NOMO-1 treated with dmso at 0.1 percent for 144 hours (cell line): ENCODE results near the gene CXorf51B.
"Not testable (repeated sequence)": the region's sequence is repeated elsewhere in the genome, so short reads cannot be mapped to it uniquely, and the experiment has no call there.

Experiments used
- DNase-seq: peaks from one replicate; lab custom pipeline; 2025; ENCODE audit not compliant: unreplicated experiment; lab: John Stamatoyannopoulos, UW

CXorf51B gene

DNA sequence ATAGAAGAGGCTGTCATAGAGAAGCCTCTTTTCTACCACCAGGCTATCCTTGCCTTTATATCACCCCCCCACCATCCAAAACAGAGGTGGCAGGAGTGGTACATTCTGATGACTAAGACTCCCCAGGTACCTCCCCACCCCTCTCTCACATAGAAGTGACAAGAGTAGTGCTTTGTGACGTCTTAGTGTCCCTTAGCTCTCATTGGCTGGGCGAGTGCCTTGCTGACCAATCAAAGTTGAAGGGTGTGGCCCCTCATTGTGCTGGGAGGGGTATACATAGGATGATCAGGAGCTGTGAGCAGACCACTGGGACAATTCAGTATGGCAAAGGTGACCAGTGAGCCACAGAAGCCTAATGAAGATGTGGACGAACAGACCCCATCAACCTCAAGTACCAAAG lies at the start of gene CXorf51B:
Gene CXorf51B (plus strand): TSS at position 301 of the 400 bp plus-strand sequence. CDS start 21 bp downstream, at position 322.
- DNase-seq = not testable (repeated sequence)

DNA sequence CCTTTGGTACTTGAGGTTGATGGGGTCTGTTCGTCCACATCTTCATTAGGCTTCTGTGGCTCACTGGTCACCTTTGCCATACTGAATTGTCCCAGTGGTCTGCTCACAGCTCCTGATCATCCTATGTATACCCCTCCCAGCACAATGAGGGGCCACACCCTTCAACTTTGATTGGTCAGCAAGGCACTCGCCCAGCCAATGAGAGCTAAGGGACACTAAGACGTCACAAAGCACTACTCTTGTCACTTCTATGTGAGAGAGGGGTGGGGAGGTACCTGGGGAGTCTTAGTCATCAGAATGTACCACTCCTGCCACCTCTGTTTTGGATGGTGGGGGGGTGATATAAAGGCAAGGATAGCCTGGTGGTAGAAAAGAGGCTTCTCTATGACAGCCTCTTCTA lies 5.1 kb downstream of the CXorf51B start, which contains the start of gene CXorf51A:
Gene CXorf51A (minus strand): TSS at position 101 of the 400 bp plus-strand sequence. CDS start 21 bp downstream, at position 80.
- DNase-seq = not testable (repeated sequence)

DNA sequence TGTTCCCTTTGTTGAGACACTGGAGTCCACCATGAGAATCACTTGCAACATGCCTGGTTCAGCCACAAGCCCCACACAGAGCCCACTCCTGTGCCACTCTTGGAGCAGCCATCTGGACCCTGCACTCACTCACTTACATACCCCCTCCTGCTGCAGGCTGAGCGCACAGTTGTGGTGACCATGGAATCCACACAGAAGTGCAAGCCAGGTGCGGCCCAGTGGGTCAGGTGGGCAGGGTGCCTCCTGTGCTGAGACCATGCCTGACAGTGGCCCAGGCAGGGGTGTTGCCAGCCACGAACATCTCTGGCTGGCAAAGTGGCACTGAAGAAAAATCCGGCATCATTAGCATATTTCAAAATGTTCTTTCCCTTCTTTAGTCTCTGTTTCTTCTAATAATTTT lies 22.4 kb downstream of the CXorf51B start:
- no peak for DNase-seq

DNA sequence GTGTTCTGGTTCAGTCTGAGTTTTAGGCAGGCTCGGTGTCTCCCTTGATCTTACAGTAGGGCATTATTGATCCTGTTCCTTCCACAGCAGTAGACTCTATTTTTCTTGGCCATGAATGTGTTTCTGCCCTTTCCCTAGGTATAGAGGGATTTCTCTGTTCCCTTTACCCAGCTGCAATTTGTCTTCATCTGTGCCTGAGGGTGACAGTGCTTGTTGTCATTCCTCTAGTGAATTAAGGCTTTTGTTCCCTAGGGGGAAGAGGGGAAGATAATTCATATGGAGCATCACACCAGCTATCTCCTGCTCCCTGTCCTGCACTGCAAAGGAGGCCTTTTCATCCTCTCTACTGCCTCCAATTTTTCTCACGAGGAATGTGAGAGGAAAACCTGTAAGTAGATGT lies 44.7 kb downstream of the CXorf51B start:
- no peak for DNase-seq
